HG03045 (cell line): ENCODE results near the gene EIF5.

Experiments
- ATAC-seq: cut with Tn5 transposase; IDR thresholded peaks from one replicate; pipeline ENCODE4 v1.9.1; 2021; ENCODE audit warnings: mild to moderate bottlenecking, moderate library complexity; ENCODE audit not compliant: unreplicated experiment

EIF5 gene

DNA sequence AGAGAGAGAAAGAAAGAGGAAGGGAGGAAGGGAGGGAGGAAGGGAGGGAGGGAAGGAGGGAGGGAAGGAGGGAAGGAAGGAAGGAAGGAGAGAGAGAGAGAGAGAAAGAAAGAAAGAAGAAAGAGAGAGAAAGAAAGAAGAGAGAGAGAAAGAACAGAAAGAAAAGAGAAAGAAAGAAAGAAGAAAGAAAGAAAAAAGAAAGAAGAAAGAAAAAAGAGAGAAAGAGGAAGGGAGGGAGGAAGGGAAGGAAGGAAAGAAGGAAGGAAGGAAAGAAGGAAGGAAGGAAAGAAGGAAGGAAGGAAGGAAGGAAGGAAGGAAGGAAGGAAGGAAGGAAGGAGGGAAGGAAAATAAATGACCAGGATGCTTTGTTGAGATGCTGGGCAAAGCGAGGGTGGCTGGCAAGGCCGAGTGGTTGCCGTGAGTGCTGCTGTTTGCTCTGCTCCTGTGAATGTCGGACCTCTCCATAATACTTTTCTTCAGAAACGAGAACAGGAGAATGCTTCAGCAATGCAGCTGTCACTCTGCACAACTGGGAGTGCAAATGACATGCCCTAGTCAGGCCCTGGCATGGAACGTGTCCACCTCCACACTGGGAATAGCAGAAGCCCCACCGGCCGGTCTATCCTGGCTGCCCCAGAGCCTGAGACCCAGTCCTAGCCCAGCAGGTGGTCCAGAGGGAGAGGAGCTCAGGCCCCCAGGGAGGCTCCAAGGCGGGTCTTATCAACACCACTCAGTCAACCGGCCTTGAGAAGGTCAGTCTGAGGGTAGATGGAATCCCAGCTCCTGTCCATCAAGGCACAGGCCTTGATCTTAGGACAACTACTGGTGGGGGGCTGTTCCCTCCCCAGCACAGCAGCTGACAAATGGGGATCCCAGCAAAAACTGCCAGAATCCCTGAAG, 25.1 kb upstream of the EIF5 start:
- ATAC-seq = no peak

DNA sequence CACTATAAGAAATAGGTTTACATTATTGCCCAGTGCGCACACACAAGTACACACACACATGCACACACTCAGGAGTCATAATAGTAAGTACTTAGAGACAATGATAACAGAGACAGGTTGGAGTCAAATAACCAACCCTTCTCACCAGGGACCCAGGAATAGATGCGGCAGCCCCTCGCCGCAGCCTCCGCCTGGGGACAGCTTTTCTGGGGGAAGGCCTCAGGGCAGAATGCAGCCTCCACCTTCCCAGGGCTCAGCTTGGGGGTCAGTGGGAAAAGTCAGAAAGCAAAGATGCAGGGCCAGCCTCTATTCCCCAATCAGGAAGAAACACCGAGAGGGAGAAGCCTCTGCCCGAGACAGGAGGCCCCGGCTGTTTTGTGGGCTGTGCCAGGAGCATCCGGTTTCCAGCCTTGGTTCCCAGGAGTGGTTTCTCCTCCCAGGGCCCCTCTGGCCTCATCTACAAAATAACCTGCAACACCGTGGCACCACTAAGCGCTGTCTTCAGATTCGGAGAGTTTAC, 23.4 kb upstream of the EIF5 start:
- ATAC-seq = no peak

DNA sequence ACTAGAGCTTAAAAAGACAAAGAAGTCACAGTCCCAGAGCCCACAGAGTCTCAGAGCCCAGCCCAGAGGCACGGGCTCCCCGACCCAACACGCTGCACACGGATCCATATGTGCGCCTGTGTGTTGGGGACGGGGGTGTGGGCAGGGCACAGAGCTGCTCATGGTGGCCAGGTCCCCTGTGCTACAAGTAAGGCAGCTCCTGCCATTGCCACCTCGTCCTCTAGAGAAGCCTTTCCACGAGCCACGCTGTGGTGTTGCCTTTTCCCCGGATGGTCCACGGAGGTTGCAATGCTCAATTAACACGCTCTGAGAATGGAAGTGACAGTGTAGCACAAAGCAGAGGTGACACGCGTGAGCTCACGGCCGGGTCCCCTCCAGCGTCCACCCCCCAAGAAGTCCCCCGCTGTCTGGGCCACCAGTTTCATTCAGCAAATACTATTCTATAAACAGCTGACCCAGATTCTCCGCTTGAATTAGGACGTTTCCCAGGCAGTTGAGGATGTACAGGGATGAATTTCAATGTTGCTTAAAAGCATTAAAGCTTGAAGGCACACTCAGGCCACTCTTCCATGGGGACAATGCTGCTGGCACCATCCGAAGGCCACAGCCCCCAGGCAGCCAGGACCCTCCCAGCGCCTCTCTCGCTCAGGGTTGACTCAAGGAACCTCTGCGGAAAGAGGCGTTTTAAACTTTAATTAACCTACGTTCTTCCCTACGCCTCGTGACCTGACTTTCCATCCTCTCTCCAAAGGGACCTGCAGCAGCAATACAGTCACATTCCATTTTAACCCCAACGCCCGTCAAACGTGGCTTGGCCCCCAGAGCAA, 22.7 kb upstream of the EIF5 start:
- no peak for ATAC-seq

DNA sequence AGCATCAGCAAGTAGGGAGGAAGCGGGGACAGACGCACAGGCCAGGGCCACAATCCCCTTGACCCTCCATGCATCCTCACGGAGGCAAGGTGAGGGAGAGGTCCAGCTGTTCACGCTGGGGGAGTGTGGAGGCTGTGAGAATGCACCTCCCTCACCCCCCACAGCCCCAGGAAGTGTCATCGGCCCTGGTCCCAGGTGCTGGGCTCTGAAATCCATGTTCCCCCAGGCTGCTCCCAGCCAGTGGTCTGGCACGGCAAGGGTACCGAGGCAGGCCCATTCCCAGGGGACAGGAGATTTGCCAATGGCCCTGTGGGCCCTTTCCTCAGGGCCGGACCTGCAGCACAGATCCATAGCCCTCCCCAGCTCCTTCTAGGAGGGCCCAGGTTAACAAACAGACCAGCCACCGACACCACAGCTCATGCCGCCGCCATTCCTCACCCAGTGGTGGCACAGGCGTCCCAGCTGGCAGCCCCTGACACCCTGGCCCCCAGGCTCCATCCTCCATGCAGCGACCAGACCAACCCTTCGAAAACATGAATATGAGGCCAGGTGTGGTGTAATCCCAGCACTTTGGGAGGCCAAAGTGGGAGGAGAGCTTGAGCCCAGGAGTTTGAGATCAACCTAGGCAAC, 21.9 kb upstream of the EIF5 start:
- ATAC-seq = no peak

DNA sequence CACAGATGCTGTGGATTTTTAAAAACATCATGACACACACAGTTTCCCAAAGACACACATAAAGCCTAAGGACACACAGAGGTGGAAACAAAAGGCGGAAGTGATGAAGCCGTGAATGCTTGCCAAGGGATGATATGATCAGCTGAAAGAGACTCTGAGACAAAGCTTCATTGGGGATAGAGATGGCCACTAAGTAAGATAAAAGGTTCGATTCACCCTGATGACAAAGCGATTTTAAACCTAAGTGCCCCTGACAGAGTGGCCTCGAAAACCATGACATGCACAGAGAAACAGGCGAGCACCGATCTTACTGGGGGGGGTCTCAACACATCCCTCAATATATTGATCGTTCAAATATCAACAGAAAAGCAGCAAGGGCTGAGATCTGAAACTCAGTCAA, 20.3 kb upstream of the EIF5 start:
- ATAC-seq = no peak

DNA sequence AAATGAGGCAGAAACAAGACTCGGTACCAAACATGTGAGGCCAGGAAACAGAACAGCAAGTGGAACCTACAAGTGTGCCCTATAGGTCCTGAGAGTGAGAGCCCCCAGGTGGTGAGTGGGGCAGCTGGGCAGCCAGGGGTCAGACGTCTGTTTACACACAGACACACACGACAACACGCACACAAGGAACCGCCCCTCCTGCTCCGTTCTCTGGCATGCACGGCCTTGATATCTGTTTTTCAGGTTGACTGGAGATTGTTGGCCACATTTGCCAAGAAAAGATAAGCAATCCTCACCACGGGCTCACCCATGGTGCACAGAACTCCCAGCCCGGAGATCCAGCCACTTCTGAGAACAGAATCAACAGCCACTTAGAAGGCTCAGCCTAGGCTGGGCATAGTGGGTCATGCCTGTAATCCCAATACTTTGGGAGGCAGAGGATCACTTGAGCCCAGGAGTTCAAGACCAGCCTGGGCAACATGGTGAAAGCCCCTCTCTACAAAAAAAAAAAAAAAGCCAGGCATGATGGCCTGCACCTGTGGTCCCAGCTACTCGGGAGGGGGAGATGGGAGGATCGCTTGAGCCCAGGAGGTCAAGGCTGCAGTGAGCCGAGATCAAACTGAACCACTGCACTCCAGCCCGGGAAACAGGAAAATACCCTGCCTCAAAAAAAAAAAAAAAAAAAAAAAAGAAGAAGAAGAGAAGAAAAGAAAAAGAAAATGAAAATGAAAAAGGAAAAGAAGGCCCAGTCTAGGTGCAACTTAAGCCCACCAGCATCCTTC, 19.4 kb upstream of the EIF5 start:
- ATAC-seq = no peak

DNA sequence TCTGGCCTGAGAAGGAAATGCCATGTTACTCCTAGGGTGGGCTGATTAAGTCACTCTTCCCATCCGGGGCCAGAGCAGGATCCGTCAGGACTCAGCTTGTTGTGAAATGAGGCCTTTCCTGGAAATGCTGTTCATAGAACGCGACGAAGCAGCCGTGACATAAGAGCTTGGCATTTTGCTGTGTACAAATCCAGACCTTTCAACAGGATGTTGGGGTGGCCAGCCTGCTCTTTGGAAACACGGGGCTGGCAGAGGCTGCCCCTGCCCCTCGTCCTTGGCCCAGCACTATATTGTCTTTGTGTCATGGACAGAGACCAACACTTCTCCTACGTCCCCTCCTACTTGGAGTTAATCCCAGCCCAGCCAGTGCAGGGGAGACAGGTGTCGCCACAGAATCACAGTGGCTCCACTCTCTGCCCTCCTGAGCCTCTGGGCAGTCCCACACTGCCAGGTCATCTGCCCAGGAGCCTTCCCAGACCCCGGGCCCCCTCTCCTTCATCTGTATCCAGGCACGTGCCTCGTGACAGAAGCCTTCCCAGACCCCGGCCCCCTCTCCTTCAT, 18.6 kb upstream of the EIF5 start:
- ATAC-seq = no peak

DNA sequence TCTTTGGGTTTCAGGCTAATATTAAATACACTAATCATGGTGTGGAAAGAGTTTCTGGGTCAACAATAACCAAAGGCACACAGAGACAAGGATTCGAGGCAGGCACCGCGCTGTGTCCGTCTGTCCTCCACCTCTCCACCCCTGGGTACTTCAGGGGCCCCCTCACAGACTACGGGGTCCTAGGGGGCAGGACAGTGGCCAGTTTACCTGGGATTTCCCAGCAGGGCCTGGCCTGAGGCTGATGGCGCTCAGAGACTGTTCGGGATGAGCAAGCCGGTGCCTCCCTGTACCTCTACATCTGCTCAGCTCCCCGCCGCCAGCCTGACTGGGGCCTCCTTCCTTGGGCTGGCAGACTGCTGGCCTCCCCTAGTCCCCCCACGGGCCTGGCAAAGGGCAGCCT, 18.1 kb upstream of the EIF5 start:
- no peak for ATAC-seq

DNA sequence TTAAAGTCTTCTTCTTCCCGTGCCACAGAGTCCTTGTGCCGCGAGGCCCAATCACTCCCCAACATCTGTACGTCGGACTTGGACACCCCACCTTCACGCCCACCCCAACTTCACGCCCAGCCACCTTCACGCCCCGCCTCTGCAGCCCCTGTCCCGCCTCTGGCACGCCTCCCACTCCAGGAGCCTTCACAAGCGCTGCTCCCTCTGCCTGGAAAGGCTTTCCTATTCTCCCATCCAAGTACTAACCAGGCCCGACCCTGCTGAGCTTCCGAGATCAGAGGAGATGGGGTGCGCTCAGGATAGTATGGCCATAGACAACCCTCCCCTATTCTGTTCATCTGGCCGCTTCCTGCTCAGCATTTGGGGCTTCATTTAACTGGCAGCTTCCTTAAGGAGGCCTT, 17.3 kb upstream of the EIF5 start:
- ATAC-seq = no peak

DNA sequence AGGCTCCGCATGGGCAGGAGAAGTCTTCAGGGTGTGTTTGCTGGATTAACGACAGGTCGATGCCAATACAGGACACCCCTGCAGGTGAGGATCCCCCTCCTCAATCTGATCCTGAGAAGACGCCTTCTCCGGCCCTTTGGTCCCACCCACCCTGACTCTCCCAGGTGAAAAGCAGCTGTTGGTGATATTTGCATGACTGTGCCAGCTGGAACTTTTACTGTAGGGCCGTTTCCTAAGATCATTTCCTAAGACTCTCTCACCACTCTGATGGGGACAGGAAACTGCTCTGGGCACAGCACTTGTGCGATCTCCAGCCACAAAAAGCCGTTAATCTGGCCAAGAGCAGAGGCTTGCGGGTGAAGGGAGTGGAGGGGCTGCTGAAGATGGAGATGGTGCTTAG, 16.8 kb upstream of the EIF5 start:
- no peak for ATAC-seq

DNA sequence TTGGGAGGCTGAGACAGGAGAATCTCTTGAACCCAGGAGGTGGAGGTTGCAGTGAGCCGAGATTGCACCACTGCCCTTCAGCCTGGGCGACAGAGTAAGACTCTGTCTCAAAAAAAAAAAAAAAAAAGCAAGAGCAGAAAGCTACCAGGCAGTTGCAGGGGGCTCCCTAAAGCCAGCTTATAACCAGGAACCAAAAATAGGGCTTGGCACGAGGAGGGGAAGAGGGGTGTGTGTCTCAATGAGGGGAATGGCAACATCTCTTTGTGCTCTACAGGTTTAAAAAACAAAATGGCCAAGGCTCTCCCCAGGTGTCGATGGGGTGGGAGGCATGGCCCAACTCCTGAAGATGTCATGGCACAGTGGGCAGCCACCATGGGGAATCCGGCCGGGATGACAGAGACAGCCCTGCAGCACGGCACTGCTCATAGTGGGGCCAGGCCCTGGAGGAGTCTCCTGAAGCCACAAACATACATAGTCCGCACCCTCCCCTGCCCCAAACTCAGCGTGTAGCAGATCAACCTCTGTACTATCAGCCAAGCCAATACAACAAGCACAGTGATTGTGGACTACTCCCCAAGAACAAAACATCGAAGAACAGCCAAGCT, 16.0 kb upstream of the EIF5 start:
- no peak for ATAC-seq

DNA sequence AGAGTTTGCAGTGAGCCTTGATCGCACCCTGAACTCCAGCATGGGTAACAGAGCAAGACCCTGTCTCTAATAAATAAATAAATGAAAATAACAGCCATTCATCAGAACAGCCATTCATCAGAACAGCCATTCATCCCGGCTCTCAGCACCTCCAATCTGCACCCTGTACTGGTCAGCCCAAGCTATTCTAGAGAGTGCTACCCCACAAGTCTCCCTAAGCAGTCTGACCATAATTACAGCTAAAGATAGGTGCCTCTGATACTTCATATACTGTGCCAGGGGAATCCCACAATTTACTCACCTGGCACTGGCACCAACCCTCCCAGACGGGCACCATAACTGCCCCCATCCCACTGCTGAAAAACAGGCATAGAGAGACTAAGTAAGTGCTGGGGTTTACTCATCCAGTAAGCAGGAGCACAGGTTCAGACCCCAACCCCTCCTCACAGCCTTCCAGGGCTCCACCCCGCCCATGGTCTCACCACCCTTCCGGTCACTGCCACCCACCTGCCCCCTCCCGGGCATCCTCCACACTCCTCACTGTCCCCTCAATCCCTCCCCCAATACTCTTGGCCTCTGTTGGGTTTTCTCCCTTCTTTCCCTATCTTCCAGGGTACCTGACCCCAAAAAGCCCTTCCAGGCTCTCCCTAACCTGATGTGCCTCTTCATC, 15.2 kb upstream of the EIF5 start:
- peak; percentile 41 for ATAC-seq

DNA sequence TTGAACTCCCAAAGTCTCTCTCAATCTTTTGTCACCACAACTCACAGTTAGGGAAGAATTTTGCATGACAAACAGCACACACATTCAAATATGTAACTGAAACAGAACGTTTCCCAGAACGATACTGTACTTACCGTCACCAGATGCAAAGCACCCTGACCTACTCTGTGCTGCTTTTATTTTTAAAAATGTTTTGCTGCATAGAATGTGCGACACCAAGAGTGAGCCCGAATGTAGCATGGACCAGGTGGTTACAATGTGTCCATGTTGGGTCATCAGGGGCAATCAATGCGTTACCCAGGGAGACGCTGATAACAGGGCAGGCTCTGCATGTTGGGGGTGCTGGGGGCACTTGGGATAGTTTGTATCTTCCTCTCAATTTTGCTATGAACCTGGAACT, 14.6 kb upstream of the EIF5 start:
- ATAC-seq = peak; percentile 79

DNA sequence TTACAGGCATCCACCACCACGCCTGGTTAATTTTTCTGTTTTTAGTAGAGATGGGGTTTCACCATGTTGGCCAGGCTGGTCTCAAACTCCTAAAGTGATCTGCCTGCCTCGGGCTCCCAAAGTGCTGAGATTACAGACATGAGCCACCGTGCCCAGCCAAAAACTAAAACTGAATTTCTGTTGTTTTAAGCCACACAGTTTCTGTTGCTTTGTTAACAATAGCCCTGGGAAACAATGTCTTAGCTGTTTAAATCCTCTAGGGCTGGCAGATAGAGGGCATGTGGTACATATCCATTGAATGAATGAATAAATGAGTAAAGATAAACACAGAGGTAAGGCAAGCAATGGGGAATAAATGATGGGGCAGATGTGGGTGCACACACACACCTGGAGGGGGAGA, 8.0 kb upstream of the EIF5 start:
- no peak for ATAC-seq

DNA sequence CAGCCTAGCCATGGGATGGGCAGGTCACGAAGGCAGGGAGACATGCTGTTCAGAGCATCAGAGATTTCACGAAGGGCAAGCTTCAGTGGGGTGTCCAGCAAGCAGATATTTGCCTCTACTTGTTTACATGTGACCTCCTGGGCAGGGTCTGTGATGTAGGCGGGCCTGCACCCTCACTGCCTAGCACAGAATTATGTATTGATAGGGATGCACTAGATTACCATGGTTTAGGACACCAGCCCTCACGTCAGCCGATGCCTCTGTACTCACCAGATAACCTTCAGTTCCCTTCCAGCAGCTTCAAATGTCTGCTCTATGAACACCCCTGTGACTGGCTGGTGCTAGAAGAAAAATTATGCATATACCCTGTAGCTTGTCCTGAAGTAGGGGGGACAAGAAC, 5.1 kb upstream of the EIF5 start:
- no peak for ATAC-seq

DNA sequence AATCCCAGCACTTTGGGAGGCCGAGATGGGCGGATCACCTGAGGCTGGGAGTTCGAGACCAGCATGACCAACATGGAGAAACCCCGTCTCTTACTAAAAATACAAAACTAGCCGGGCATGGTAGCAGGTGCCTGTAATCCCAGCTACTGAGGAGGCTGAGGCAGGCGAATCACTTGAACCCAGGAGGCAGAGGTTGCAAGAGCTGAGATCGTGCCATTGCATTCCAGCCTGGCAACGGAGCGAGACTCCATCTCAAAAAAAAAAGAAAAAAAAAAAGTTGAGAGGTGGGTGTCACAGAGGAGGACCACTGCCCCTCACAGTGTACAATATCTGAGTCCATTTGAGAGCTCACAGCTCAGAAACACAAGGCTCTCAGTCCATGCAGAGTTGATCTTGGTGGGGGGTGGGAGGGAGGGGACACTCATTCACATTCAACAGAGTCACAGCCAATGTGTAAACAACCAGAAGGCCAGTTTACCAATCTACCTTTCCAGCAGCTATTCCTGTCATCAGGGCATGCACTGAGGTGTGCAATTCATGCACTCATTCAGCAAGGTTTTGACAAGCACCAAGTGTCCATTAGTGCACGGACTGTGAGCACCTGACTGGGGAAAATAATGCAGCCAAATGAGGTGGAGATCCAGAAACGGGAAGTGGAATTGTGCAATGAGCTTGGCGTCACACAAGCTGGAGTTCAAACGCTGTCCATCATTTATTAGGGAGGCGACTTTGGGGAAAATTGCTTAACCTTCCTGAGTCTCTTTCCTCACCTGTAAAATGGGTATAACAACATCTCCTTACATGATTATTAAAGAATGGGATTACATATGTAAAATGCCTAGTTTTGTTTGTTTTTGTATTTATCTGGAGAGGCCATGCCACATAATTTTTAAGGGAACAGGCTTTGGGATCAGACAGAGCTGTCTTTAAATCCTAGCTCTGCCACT, 4.4 kb upstream of the EIF5 start:
- no peak for ATAC-seq

DNA sequence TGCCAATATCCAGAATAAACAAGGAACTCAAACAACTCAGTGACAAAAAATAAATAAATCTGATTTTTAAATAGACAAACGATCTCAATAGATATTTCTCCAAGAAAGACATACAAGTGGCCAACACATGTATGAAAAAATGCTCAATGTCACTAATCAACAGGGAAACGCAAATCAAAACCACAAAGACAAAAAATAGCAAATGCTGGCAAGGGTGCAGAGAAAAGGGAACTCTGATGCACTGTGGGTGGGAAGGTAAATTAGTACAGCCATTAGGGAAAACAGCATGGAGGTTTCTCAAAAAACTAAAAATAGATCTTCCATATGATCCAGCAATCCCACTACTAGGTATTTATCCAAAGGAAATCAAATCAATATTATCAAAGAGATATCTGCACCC, 3.5 kb upstream of the EIF5 start:
- ATAC-seq = no peak
